Fibroblast of skin of right quadriceps (primary cell): ENCODE data around the gene SCMH1.
"Not testable (repeated sequence)": the region's sequence is repeated elsewhere in the genome, so short reads cannot be mapped to it uniquely, and the experiment has no call there.

ENCODE experiments used
- DNase-seq: peaks from one replicate; pipeline ENCODE4 v3.0.0-alpha.2; 2013

The SCMH1 gene

DNA sequence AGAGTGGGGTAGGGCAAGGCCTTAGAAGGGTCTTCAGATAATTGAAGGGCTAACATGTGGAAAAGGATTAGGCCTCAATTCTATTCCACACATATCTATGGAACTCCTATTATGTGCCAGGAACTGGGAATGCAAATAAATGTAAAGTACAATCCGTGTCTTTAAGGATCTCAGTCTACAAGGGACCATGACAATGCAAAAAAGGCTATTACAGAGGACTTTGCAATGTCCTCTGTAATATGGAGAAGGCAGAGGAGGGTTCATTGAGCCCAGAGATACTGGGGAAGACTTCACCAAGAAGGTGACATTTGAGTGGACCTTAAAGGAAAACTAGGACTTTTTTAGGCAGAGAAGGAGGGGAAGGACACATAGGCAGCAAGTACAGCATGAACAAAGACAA is 4.5 kb upstream of the SCMH1 start:
- no peak for DNase-seq

DNA sequence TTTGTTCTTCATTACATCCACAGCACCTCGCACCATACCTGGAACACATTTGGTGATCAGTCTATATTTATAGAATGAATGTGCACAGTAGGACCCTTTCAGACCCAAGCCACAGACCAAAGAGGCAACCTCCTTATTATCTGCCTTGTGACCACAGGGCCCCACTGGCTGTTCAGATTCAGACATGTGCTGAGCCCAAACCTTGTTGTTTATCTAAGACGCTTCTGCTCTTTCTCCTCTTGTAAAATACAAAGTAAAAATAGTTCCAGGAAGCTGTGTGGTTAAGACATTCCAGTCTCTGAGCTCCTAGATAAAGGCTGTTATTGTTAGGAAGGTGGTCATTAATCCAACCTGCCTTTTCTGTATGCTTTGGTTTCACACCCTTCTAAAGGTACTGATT is 3.6 kb upstream of the SCMH1 start:
- DNase-seq = no peak

DNA sequence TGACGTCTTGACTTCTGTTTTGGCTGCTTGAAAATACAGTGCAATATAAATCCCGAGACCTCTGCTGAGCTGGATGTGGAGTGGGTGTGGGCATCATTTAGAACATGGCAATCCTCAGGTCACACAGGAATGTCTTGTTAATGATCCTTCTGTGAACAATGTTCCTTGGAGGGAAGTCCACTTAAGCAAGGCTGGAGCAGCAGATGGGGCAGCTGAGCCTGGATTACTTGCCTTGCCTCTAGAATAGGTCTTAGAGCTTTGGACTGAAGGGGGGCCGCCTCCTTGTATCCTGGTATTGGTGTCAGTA is 926 bp upstream of the SCMH1 start:
- DNase-seq = no peak

DNA sequence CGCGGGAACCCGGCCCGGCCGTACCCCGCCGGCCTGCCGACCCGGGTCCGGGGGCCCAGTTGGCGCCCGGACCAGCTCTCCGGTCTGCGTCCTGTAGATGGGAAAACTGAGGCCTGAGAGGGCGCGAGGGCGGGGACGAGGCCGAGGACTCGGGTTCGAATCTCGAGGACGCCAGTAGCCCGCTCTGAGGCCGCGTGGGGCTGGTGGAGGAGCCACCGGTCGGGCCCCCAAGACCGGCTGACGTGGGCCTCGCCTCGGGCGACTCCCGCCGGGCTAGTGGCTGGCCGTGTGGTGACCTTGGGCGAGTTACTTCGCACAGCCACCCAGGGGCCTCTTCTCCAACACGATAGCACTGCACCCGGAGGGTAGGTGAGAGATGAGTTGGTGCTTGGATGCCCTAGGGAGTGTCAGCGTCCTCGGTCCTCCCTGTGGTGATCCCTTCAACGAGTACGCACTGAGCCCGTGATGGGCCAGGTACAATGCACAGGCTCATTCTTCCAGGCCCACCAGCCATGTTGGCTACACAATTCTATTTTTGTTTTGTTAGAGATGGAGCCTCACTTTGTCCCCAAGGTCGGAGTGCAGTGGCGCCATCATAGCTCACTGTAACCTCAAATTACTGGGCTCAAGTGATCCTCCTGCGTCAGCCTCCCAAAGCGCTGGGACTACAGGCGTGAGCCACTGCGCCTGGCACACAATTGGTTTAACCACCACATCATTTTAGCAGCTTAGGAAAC is 404 bp upstream of the SCMH1 start:
- DNase-seq = no peak

DNA sequence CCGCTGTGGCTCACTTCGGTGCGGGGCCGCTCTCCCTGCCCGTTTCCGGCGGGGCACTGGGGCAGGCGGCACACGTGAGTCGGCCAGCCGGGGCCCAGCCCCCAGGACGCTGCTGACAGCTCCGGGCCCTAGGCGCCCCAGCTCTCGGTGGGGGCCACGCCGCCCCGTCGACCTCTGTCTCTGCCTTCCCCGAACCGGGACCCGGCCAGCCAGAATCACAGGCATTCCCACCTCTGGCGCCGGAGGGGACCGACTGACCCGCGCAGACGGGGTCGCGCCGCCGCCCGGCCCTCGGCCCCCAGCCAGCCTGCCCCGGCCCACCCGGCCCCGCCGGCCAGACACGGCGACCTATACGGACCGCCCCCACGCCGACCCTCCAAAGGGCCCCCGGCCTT is 755 bp downstream of the SCMH1 start:
- DNase-seq = peak; percentile 34

DNA sequence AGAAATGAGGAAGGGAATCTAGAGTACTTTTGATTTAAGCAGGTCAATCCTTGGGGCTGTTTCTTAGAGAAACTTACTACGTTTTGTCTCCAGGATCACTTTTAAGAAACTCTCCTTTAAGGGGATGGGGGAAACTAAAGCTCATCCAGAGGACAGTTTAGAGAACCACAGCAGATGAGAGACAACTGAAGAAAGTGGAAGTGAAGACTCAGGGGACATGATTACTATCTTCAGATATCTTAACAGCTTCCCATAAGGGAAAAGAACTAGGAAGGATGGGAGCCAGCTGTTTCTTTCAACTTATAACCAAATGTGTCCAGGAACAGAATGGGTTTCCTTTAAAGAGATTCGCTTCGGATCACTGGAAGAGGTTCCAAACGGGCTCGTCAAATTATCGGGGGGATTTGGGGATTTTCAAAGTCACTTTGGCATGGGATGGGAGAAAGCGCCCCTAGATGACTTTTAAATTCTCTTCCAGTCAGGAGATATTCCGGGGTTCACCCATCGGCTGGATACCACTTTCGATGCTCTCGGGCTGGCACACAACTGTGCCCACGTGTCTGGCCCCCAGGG is 1.2 kb downstream of the SCMH1 start:
- peak; percentile 18 for DNase-seq

DNA sequence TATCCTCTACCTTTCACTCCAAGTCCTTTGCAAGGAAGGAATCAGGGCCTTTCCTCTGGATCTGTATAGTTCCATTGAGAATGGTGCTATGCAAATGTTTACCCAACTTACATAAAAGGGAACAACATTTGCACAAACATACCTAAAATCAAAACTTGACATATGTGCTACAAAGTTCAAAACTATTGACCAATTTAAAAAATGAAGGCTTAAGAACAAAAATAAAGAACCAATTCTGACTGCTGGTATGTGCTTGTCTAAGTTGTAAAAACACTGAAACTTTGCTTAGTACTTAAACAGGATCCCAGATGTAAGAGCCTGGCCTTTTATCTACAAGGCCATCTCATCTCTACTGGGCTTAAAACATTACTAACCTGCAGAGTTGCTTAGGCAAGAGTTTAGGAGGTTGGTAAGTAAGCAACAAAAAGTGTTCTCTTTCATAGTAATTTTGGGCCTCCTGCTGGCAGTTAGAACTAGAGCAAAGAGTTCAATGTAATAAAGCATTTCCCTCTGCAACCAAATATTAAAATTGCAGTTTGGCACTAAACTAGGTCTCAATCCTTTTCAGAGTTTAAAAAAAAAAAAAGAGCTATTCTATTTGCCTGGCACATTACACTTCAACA is 2.0 kb downstream of the SCMH1 start:
- peak; percentile 66 for DNase-seq

DNA sequence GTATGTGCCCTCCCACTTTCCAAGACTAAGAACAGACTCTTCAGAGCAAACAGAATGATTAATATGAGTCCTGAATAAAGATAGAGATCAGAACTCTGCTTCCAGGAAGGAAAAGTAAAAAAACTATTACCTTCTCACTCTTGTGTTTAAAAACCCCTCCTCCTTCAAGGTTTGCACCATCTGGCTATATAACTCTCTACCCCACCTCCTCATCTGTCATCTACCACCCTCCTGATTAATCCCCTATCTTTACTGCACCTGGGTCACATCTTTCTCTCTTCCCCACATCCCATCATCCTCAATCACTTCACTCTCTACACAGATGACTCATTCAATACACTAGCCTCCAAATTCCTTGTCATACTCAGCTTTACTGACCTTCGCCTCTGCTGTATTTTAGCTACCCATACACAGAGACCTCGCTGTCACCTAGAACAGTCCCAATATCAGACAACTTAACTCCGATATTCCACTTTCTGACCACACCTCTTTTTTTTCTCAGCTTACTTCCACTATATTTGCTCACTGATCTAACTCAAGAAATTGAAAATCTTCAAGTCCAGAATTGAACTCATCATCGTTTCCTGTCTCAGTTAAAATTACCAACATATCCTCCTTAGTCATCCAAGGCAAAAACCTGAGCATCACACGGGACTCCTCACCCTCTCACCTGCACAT is 3.7 kb downstream of the SCMH1 start:
- DNase-seq = peak; percentile 31

DNA sequence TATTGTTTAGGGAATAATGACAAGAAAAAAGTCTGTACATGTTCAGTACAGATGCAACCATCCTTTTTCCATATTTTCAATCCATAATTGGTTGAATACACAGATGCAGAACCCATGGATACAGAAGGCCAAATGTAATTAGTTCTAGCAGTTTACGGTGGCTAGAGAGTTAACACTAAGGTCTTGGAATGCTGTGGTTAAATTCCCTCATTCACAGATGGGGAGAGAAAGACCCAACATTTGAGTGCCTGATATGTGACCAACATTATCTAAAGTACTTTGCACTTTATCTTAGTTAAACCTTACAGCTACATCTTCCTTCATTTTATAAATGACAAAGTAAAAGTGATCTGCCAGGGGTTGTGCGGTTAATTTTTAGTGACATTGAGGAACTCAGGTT is 5.3 kb downstream of the SCMH1 start:
- peak; percentile 30 for DNase-seq

DNA sequence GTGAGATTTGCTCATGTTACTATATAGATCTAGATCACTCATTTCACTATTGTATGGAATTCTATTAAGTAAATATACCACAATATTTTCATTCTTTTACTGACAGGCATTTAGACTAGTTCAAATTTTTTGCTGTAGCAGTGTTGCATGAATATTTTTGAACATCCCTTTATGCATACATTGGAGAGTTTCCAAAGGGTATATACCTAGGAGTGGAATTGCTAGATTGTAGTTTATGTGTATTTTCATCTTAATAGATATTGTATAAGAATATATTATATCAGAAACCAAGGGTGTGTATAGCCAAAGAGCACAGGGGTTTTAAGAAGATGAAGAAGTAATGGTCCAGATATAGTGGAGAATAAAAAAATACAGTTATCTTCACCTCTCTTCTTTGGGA is 6.2 kb downstream of the SCMH1 start:
- no peak for DNase-seq

DNA sequence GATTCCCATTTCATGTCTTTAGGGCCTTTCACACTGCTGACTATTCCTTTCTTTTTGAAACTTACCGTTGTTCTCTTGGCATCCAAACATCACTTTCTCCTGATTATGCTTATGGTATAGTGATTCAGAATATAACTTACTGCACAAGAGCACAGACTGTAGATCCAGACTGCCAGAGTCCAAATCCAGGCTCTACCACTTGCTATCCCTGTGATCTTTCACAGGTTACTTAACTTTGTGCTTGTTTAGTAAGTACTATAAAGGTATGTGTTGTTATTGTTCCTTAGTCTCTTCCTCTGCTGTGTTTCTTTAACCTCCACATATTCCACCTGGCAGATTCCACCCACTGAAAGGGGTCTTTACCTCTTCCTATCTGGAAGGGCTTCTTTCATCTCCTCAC is 8.4 kb downstream of the SCMH1 start:
- DNase-seq = no peak

DNA sequence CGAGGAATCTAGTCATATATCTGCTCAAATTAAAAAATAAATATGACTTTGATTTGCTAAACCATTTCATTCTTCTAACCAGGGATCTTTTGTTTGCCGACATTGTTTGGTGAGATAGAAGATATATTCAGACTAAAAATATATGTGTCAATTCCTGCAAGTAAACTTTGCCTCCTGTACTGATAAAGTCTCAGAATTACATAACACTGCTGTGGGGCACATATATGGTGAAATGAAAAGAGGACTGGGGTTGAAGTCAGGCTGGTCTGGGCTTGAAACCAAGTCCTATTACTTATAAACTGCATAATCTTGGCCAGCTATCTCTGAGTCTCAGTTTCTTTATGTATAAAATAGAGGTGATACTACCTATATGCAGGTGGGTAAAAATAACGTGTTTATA is 9.8 kb downstream of the SCMH1 start:
- DNase-seq = no peak

DNA sequence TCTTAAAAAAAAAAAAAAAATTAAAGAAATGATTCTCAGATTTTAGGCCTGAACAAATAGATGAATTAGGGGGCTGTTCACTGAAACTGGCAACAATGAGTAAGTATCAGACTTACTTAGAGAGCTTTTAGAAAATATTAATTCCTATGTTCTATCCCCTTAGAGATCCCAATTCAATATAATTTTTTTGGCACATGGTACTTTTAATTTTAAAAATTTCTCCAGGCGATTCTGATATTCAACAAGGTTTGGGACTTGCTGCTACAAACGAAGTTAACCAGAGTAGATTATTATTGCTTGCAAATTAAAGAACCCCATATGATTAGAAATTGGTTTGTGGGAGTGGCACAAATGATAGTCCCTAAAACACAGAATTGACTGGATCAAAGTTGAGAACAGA is 11.4 kb downstream of the SCMH1 start:
- no peak for DNase-seq

DNA sequence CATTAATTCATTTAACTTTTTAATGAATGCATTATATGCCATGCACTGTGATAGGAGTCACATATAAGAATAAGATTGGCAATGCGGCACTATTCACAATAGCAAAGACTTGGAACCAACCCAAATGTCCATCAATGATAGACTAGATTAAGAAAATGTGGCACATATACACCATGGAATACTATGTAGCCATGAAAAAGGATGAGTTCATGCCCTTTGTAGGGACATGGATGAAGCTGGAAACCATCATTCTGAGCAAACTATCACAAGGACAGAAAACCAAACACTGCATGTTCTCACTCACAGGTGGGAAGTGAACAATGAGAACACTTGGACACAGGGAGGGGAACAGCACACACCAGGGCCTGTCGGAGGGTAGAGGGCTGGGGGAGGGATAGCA is 12.9 kb downstream of the SCMH1 start:
- not testable (repeated sequence) for DNase-seq

DNA sequence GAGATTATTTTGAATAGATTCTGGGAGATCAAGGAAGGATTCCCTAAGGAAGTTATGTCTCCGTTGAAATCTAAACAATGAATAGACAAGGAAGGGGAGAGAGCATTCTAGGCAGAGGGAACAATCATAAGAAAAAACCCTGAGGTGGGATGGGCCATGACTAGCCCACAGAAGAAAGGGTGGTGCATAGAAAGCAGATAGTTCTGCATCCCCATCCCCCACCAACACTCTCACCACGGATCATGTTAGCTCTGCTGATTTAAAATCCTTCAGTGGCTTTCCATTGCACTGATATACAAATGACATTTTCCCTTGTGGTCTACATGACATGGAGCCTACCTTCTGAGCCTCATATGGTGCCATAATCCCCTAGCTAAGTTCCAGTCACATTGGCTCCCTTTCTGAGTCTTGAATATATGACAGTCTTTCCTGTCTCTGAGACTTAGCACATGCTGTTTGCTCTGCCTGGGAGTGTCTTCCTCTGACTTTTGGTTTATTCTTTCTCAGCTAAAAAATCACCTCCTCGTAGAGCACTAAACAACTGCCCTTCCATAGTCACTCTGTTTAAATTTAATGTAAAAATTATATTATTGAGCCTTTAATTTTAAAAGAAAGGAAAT is 15.2 kb downstream of the SCMH1 start:
- no peak for DNase-seq

DNA sequence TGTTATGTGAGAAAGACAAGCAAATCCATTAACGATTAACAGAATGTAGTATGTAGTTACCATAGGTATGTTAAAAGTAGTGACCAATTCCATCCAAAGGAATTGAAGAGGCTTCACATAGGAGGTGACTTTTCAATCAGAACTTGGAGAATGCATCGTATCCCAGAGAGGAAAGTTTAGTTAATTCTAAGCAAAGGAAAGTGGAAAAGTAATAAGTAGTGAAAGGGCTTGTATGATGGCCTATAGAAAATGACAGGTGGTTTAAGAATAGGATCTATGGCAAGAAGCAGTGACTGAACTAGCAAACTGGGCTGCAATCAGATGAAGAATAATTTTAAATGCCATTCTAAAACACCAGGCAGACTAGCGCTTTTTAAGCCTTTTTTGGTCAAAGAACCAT is 16.6 kb downstream of the SCMH1 start:
- DNase-seq = no peak

DNA sequence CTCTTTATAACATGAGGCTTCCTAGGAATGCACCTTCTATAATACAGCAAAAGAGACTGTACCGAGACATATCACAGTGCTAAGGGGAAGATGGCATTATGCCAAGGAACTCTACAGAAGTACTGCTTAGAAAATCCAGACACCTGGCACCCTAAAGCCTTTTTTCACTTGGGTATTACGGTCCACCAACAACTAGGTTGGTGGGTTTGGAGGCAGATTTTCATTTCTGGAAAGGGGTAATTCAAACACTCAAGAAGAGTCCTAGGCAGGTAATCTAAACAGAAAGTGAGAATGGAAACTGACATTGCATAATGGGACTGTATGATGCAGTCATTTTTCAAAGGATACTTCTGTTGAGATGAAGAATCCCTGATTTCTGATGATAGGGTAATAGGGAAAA is 19.6 kb downstream of the SCMH1 start:
- DNase-seq = no peak

DNA sequence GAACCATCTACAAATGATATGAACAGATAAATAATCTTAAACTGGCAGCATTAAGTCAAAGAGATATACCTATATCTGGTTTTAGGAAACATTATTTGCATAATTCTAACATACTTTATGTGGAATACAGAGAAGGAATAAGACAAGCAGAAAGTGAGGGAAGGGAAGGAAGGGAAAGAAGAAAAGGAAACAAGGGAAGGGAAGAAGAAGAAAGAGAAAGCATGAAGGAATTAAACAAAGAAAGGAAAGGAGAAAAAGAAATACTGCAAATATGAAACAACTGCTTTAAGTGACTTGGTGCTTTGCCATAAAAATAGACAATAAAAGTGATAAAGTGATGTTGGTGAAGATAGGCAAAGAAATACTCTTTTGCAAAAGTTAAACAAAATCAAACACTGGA is 20.1 kb downstream of the SCMH1 start:
- DNase-seq = no peak

DNA sequence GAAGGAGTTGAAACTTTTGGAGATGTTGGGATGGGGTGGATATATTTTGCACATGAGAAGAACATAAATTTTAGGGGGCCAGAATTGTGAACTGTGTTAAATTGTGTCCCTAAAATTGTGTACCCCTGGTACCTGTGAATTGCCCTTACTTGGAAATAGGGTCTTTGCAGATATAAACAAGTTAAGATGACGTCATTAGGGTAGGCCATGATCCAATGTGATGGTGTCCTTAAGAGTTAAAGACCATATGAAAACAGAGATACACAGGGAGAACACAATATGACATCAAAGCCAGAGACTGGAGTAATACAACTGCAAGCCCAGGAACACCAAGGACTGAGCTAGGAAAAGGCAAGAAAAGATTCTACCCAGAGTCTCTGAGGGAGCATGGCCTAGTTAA is 24.0 kb downstream of the SCMH1 start:
- no peak for DNase-seq

DNA sequence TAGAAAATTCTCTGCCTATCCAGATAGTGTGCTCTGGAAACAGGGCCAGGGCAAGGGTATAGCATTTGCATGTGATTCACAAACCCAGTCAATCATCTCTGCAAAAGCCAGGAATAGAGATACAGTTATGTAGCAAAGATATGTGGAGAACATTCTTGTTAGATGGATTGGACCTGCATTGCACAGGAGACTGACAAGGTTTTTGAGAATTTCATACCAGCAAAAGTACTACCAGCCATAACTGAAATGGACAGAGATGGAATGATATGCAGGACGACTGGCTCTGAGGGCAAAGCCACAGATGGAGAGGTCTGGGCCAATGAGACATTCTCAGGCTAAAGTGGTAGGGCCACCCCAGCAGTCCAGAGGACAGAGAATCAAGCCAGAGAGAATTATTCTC is 24.7 kb downstream of the SCMH1 start:
- DNase-seq = no peak

DNA sequence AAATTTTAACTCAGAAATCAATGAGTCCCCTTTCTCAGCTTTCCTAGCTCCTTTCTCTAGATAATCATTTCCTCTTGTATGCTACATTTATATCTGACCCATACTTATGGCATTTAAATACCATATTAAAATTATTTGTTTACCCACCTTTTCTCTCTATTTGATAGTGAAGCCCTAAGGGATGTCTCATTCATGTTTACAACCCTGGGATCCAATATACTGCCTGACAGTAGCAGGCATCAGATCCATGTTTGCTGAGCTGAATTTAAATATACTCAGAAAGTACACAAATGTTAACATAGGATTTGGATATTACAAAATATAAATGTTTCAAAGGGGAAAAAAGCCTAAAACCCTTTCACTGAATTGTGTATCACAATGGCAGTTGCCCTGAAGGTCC is 26.5 kb downstream of the SCMH1 start:
- no peak for DNase-seq

DNA sequence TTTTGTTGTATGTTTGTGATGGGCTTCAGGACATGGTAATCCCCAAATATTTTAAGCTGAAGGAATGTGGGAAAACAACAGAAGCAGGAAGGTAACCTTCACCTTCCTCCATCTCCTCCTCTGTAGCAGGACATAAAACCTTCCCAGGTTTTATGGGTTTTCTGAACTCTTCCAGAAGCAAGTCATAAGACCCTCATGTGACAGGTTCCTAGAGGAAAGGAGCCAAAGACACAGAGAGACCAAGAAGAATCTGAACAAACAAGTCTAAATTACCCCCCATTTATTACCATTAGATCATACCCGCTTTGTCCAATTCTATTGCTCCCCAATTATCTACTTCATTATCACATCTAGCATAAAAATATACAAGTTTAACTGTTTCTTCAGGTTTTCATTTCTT is 28.8 kb downstream of the SCMH1 start:
- DNase-seq = no peak

DNA sequence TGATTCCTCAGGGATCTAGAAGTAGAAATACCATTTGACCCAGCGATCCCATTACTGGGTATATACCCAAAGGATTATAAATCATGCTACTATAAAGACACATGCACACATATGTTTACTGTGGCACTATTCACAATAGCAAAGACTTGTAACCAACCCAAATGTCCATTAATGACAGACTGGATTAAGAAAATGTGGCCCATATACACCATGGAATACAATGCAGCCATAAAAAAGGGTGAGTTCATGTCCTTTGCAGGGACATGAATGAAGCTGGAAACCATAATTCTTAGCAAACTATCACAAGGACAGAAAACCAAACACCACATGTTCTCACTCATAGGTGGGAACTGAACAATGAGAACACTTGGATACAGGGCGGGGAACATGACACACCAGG is 30.5 kb downstream of the SCMH1 start:
- DNase-seq = not testable (repeated sequence)

DNA sequence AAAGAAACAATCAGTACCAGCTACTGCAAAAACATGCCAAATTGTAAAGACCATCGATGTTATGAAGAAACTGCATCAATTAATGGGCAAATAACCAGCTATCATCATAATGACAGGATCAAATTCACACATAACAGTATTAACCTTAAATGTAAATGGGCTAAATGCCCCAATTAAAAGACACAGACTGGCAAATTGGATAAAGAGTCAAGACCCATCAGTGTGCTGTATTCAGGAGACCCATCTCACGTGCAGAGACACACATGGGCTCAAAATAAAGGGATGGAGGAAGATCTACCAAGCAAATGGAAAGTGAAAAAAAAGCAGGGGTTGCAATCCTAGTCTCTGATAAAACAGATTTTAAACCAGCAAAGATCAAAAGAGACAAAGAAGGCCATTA is 35.1 kb downstream of the SCMH1 start:
- DNase-seq = not testable (repeated sequence)
